Lung (tissue), 12 donors: ENCODE data around the gene SPON1. TPM values are rescaled to one million over a fixed set of nuclear protein-coding genes. Genes with fewer than 3 reads are reported as not detected.

Source experiments
- ATAC-seq: fragments of 200-7000 bp; cut with Tn5 transposase; one replicate; pipeline ENCODE4 v1.9.1; 2020; ENCODE audit warnings: moderate number of reproducible peaks; ENCODE audit not compliant: insufficient read depth, low FRiP score
- DNase-seq, 3 donors: peaks; one replicate each; pipeline ENCODE4 v3.0.0-alpha.2; 2013 to 2017
- H3K27ac ChIP-seq, 2 donors: one replicate each; pipeline ENCODE4 v1.5.1; 2013; ENCODE audit warnings: mild to moderate bottlenecking in 2 of 2, moderate library complexity in 2 of 2, control low read depth in 1 of 2, inconsistent platforms in 1 of 2, low read depth in 1 of 2, low read length in 1 of 2
- H3K27me3 ChIP-seq, 3 donors: one replicate each; pipeline ENCODE4 v1.5.1; 2013; ENCODE audit warnings: low read length in 2 of 3; ENCODE audit not compliant: control insufficient read depth in 3 of 3, insufficient read depth in 3 of 3
- H3K36me3 ChIP-seq, 4 donors: one replicate each; pipeline ENCODE4 v1.5.1; 2013; ENCODE audit warnings: low read length in 4 of 4, mild to moderate bottlenecking in 1 of 4, moderate library complexity in 1 of 4; ENCODE audit not compliant: control insufficient read depth in 4 of 4, insufficient read depth in 4 of 4
- H3K4me1 ChIP-seq, 5 donors: one replicate each; pipeline ENCODE4 v1.5.1; 2013; ENCODE audit warnings: low read length in 5 of 5, mild to moderate bottlenecking in 2 of 5, moderate library complexity in 1 of 5; ENCODE audit not compliant: control insufficient read depth in 5 of 5, insufficient read depth in 5 of 5
- H3K4me3 ChIP-seq: one replicate; pipeline ENCODE4 v1.5.1; 2013; ENCODE audit warnings: mild to moderate bottlenecking, control low read depth, moderate library complexity
- H3K9ac ChIP-seq, 2 donors: one replicate each; pipeline ENCODE4 v1.5.1; 2013; ENCODE audit warnings: low read length in 2 of 2, control low read depth in 1 of 2; ENCODE audit not compliant: insufficient read depth in 1 of 2
- H3K9me3 ChIP-seq, 4 donors: one replicate each; pipeline ENCODE4 v1.5.1; 2013; ENCODE audit warnings: low read length in 3 of 4, mild to moderate bottlenecking in 1 of 4, moderate library complexity in 1 of 4; ENCODE audit not compliant: control insufficient read depth in 4 of 4, insufficient read depth in 3 of 4
- WGBS, 2 donors: extraction: QIAGEN DNeasy Blood & Tissue Kit; methylation state at CpG; one replicate each; pipeline ENCODE4 v1.1.7; 2013; 5-methylcytosine and 5-hydroxymethylcytosine counted together
- polyA plus RNA-seq, 2 donors: library from polyadenylated mRNA; stranded (reverse); fragments of 200-250 nt; gene quantifications; one replicate each; pipeline ENCODE4 v1.2.1, GENCODE V29; 2013
- total RNA-seq, 2 donors: library from RNA; depleted of rRNA in 1 of 2; stranded (reverse); fragments of >200 nt in 1 of 2; gene quantifications; one replicate each; pipeline ENCODE4 v1.2.1, GENCODE V29; 2014 to 2021
- TF ChIP-seq, protein P1 (sequence below): IDR thresholded peaks from 2 replicates; pipeline ENCODE4 v1.5.1; 2012; ENCODE audit warnings: mild to moderate bottlenecking; ENCODE audit errors: control extremely low read depth, extremely low read depth
- donor health status: control.
- donor health status: control.
- donor health status: Bipolar disorder and iron deficiency.
- donor health status: healthy.
- donor health status: DM: yes; HTN: yes; CAD: no.

The SPON1 gene
- total and polyA plus RNA-seq, 4 donors: 8.4 to 98.6 (median 59.9) TPM

DNA sequence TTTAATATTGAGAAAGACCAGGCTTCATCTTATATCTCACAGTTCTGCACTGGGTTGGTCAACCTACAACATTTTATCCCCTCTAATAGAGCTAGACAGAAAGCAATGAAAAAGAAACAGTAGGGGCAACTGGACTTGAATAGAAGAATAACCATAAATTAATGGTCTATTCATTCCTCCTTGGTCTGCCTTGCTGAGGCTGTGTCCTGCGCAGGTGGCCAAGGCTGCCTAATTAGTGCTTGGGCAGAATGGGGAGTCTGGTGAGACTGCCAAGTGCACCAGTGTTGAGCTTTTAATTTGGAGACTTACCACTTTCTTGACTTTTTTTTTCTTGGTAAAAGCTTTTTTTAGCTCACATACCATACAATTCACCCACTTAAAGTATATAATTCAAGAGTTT lies 35.0 kb upstream of the SPON1 start:
- Histone ChIP-seq H3K27ac (no peak overlapping the region), H3K4me1 (peaks cover 0 to 51% (median 22%) of the 10 kb centered on the region in 5 donors), H3K4me3 (no peak overlapping the region), H3K27me3 (no peaks in the 10 kb centered on the region), H3K9me3 (peaks cover 0 to 1% (median 0%) of the 10 kb centered on the region in 4 donors), H3K9ac (no peak overlapping the region), H3K36me3 (no peaks in the 10 kb centered on the region)
- 95 to 100% methylated on average over 1 of the region's 1 CpG for WGBS, 2 donors
- TF ChIP-seq, protein P1, sequence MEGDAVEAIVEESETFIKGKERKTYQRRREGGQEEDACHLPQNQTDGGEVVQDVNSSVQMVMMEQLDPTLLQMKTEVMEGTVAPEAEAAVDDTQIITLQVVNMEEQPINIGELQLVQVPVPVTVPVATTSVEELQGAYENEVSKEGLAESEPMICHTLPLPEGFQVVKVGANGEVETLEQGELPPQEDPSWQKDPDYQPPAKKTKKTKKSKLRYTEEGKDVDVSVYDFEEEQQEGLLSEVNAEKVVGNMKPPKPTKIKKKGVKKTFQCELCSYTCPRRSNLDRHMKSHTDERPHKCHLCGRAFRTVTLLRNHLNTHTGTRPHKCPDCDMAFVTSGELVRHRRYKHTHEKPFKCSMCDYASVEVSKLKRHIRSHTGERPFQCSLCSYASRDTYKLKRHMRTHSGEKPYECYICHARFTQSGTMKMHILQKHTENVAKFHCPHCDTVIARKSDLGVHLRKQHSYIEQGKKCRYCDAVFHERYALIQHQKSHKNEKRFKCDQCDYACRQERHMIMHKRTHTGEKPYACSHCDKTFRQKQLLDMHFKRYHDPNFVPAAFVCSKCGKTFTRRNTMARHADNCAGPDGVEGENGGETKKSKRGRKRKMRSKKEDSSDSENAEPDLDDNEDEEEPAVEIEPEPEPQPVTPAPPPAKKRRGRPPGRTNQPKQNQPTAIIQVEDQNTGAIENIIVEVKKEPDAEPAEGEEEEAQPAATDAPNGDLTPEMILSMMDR: no peak
- DNase-seq (no peak), ATAC-seq (no peak)

- H3K36me3 ChIP-seq: no peaks in the 10 kb centered on the region
- DNase-seq: peak; percentile 55 to 91 (median 90)
- no peak overlapping the region for H3K4me3 ChIP-seq
- H3K9ac ChIP-seq: no peak overlapping the region
- H3K4me1 ChIP-seq: peaks cover 0 to 39% (median 16%) of the 10 kb centered on the region in 5 donors
- H3K9me3 ChIP-seq: peaks cover 0 to 1% (median 0%) of the 10 kb centered on the region in 4 donors
- H3K27me3 ChIP-seq: no peaks in the 10 kb centered on the region
- no peak for ATAC-seq
- TF ChIP-seq, protein P1: no peak
- H3K27ac ChIP-seq: no peak overlapping the region
- WGBS, 2 donors: 42 to 52% methylated on average over 4 of the region's 4 CpGs
Measured at GRCh38 chr11:13928566-13929251, 33.8 kb upstream of the SPON1 start.

GRCh38 chr11:13929395-13929891 lies 33.1 kb upstream of the SPON1 start:
- Histone ChIP-seq H3K36me3 (no peaks in the 10 kb centered on the region), H3K4me3 (no peak overlapping the region), H3K9me3 (peaks cover 0 to 1% (median 0%) of the 10 kb centered on the region in 4 donors), H3K9ac (no peak overlapping the region), H3K4me1 (peaks cover 0 to 32% (median 11%) of the 10 kb centered on the region in 5 donors), H3K27ac (no peak overlapping the region), H3K27me3 (no peaks in the 10 kb centered on the region)
- DNase-seq: no peak
- no peak for ATAC-seq
- TF ChIP-seq, protein P1: no peak
- WGBS, 2 donors: 68 to 82% methylated on average over 3 of the region's 3 CpGs
